HG02938 (cell line): Measurements from ENCODE around the gene ITGAX.

Experiments
- ATAC-seq: cut with Tn5 transposase; IDR thresholded peaks from one replicate; pipeline ENCODE4 v1.9.1; 2021; ENCODE audit warnings: mild to moderate bottlenecking, moderate library complexity; ENCODE audit not compliant: unreplicated experiment

The ITGAX gene

GRCh38 chr16:31371619-31372484, 16.9 kb downstream of the ITGAX start:
- no peak for ATAC-seq

DNA sequence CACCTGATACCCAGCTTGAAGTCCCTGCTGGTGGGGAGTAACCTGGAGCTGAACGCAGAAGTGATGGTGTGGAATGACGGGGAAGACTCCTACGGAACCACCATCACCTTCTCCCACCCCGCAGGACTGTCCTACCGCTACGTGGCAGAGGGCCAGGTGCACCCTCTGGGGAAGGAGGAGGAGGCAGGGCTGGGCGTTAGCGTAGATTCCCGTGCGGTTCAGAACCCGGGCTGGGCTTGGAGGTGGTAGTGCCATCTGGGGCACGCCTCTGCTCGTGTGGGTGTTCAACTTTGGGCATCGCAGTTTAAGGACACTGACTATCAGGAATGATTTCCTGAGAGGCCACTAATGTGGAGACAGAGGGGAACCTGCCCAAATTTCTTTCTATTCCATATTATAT, 18.3 kb downstream of the ITGAX start:
- ATAC-seq: no peak

GRCh38 chr16:31375231-31375630, 20.3 kb downstream of the ITGAX start:
- no peak for ATAC-seq

GRCh38 chr16:31376705-31377104, 21.7 kb downstream of the ITGAX start:
- ATAC-seq: no peak

GRCh38 chr16:31377210-31377903, 22.4 kb downstream of the ITGAX start:
- no peak for ATAC-seq

- ATAC-seq: no peak
Observed at GRCh38 chr16:31380201-31380600, 25.2 kb downstream of the ITGAX start.

DNA sequence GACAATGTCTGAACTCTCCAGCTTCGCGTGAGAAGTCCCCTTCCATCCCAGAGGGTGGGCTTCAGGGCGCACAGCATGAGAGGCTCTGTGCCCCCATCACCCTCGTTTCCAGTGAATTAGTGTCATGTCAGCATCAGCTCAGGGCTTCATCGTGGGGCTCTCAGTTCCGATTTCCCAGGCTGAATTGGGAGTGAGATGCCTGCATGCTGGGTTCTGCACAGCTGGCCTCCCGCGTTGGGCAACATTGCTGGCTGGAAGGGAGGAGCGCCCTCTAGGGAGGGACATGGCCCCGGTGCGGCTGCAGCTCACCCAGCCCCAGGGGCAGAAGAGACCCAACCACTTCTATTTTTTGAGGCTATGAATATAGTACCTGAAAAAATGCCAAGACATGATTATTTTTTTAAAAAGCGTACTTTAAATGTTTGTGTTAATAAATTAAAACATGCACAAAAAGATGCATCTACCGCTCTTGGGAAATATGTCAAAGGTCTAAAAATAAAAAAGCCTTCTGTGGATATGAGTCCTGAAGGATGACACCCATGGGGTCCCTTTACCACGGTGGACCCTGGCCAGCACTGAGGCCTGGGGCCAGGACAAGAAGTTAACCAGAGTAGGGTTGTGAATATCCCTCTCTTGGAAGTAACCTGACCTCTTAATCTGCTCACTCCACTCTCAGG, 27.6 kb downstream of the ITGAX start:
- ATAC-seq: no peak

DNA sequence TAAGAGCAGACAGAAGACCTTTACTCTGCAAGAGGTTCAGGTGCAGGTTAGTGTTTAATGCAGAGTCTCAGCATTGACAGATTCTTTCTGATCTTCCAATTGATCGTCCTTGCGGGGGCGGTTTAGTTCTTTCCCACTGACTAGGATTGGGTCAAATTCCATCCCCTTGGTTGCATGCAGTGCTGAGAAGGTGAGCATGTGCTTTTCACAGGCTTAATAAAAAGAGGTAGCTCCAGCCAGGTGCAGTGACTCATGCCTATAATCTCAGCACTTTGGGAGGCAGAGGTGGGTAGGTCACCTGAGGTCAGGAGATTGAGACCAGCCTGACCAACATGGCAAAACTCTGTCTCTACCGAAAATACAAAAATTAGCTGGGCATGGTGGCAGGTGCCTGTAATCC, 30.7 kb downstream of the ITGAX start:
- ATAC-seq: no peak

DNA sequence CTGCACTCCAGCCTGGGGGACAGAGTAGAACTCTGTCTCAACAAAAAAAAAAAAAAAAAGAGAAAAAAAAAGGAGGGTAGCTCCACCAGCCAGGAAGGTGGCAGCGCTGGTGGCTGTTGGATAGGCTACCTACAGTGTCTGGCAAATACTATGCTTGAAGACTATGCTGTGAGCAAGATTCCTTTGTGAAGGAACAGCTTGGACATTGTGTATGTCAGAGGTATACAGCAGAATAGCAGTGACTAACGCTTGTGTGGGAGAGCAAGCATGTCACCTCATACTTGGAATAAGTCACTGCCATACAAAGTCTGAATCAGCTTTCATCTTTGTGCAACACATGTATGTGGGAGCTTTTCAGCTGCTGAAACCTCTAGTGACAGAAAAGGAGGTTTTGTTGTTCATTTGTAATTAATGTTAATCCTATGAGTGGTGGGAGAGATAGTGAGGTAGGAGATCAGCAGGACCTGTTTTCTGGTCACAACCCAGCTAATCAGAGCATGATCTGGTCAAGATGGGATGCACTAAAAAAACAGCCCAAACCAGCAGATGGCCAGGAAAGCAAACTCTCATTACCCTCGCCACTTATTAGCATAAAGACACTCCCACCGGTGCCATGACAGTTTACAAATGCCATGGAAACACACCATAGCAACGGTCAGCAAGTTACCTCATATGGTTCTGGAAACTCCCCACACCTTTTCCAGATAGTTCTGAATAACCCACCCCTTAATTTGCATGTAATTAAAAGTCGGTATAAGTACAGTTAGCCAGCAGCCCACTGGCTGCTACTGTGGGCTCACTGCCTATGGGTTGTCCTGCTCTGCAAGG, 31.4 kb downstream of the ITGAX start:
- ATAC-seq: peak; percentile 56

DNA sequence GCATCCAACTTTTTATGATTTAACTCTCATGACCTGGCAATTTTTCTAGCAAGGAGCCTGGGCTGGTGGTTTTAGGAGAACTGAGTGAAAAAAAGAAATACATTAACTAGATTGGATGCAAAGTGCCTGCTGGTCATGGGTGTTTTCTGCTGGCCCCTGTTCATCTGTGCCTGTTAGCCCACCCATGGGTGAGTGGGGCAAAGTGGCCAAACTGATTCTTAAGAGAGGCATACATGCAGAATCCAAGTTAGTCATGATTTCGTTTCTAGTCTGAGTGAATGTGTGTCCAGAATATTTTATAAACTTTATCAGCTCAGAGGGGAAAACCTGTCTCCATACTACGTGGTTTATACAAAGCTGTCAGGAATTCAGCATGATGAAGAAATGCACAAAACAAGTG, 33.6 kb downstream of the ITGAX start:
- no peak for ATAC-seq

GRCh38 chr16:31390504-31391041, 35.6 kb downstream of the ITGAX start:
- ATAC-seq: no peak

DNA sequence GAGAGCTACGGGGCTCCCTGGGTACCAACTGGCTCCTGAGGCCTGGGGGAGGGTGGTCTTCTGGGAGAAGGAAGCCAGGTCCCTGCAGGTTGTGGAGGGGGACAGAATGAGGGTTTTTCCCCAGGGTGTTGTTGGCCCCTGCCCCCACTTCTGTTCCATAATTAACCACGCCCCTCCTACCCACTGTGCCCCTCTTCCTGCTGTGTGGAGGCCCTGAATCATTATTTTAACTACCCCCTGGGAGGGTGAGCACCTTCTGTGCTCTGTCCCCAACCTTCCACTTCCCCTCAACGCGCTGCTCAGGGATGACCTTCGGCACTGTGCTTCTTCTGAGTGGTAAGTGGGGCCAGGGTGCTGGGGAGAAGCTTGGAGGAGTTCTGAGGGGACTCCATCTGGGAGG, 38.1 kb downstream of the ITGAX start, which contains the start of gene ITGAD:
Gene ITGAD (plus strand): TSS at position 280 of the 400 bp plus-strand sequence. CDS start 26 bp downstream, at position 306.
- no peak for ATAC-seq

- no peak for ATAC-seq
Observed at GRCh38 chr16:31395647-31396046, 40.7 kb downstream of the ITGAX start.

DNA sequence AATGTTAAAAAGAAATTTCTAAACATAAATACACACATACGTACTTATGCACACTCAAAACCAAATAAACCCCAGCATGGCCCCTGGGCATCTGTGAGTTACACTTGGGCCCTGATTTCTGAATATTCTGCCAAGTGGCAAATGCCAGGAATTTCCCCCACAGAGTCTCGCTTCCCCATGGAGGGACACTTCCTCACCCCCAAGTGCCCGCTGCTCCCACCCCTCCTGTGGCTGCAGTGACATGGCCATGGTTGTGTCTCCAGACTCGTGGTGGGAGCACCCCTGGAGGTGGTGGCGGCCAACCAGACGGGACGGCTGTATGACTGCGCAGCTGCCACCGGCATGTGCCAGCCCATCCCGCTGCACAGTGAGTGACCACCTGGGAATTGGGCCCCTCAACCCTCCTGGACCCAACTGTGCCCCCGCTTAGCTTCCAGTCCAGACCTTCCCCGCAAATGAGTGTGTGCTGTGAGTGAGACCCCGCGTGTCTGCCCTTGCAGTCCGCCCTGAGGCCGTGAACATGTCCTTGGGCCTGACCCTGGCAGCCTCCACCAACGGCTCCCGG, 42.2 kb downstream of the ITGAX start:
- no peak for ATAC-seq

- ATAC-seq: no peak
Observed at GRCh38 chr16:31397701-31398100, 42.7 kb downstream of the ITGAX start.

DNA sequence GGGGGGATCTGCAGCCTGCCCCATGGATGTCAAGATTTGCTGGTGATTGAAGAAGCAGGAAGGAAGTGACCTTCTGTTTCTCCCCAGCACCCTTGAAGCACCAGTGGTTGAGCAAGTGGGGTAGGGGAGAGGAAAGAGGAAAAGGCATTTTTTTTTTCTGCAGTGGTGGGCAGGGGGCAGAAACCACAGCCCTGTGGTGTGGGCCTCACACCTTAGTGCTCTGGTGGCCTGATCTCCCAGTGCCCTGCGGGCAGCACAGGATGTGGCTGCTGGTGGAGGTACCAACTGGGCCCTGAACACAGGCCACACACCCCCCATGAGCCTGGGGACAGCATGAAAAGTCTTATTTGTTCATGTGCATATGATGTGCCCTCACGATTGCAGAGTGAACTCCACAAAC, 45.2 kb downstream of the ITGAX start:
- no peak for ATAC-seq

GRCh38 chr16:31401436-31401835, 46.5 kb downstream of the ITGAX start:
- ATAC-seq: no peak

DNA sequence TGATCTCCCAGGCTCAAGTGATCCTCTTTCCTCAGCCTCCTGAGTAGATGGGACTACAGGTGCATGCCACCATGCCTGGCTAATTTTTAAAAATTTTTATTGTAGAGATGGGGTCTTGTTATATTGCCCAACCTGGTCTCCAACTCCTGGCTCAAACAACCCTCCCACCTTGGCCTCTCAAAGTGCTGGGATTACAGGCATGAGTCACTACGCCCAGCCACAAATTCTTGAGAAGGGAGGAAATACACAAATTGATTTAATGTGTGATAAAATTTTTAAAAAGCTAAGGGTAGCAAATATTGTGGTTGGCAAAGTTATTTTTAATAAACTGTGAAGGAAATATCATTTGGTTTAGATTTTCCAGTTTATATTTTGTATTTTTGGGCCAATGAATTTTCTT, 47.7 kb downstream of the ITGAX start:
- ATAC-seq: no peak

GRCh38 chr16:31403590-31404352, 48.8 kb downstream of the ITGAX start:
- ATAC-seq: no peak
